ENCODE measurements around the gene VRK3. TPM values are rescaled to one million over a fixed set of nuclear protein-coding genes. Genes with fewer than 3 reads are reported as not detected.

VRK3 gene
- total RNA-seq, 1 experiment from 2014 or later: 46.3 TPM

DNA sequence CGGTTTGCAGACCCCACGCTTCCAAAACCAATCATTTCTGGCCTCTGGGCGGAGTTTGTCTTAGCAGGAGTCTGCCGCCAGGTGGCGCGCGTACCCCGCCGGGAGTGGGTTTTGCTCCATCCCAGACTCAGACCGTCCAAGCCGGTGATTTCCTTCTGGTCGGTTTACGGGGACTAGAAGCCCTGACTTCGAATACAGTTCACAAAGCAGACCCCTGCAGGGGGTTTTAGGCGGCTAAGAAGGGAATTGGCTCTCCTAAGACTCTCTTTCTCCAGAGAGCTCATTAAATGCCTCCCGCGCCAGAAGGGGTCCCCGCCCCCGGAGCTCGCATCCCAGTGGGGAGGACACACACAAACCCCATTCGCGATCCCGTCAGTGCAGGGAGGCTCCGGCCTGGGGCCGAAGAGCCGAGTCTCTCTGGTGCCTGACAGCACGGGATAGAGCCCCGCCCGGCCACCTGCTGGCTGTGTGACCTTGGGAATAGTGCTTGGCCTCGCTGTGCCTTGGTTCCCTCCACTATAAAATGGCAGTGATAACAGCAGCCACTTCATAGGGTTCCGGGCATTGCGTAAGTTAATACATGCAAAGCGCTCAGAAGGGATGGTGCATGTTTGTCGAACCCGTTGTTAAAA is 87.3 kb downstream of the VRK3 start:
- Histone ChIP-seq H3K27me3 (replicated peaks; ENCODE audit: control insufficient read depth, insufficient read depth, low read length) (no peaks in the 10 kb centered on the region), H3K4me1 (peaks cover 3% of the 10 kb centered on the region; the same call in 1 of the 2 replicates), H3K9me3 (no peaks in the 10 kb centered on the region), H3K4me3 (ENCODE audit: low read depth, low read length) (no peak overlapping the region), H3K36me3 (ENCODE audit: control insufficient read depth, insufficient read depth, low read length) (no peaks in the 10 kb centered on the region)
- peaks cover 14% of the 10 kb centered on the region for H3K36me3 Mint-ChIP-seq (ENCODE audit: insufficient read depth, unreplicated experiment)
- peaks cover 9% of the 10 kb centered on the region for H3K4me1 Mint-ChIP-seq (ENCODE audit: low read depth, unreplicated experiment)
- no peaks in the 10 kb centered on the region for H3K9me3 Mint-ChIP-seq (ENCODE audit: unreplicated experiment)
- H3K27ac Mint-ChIP-seq (ENCODE audit: unreplicated experiment): no peak overlapping the region
- TF ChIP-seq, protein P1, sequence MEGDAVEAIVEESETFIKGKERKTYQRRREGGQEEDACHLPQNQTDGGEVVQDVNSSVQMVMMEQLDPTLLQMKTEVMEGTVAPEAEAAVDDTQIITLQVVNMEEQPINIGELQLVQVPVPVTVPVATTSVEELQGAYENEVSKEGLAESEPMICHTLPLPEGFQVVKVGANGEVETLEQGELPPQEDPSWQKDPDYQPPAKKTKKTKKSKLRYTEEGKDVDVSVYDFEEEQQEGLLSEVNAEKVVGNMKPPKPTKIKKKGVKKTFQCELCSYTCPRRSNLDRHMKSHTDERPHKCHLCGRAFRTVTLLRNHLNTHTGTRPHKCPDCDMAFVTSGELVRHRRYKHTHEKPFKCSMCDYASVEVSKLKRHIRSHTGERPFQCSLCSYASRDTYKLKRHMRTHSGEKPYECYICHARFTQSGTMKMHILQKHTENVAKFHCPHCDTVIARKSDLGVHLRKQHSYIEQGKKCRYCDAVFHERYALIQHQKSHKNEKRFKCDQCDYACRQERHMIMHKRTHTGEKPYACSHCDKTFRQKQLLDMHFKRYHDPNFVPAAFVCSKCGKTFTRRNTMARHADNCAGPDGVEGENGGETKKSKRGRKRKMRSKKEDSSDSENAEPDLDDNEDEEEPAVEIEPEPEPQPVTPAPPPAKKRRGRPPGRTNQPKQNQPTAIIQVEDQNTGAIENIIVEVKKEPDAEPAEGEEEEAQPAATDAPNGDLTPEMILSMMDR (IDR thresholded peaks at IDR 0.05; ENCODE audit: insufficient read depth in 1 of 2, low read depth in 1 of 2, low read length in 1 of 2, severe bottlenecking in 1 of 2, unreplicated experiment in 1 of 2): peak; percentile 97 to 98
- no peaks in the 10 kb centered on the region for H3K27me3 Mint-ChIP-seq (ENCODE audit: insufficient read depth, unreplicated experiment)
- DNase-seq: peak; percentile 74 to 89
- BruUV-seq (replicated peaks): no TSS peak
- CTCF ChIA-PET: interaction anchor here (1.0 kb wide), 1 partner anchor 25 kb away, joined by 4 read pairs; no protein-coding TSS in a partner anchor
- intact Hi-C loops (cut with micrococcal nuclease; ENCODE audit: unreplicated experiment): loop anchor here (1.0 kb wide), 1 partner anchor 45 kb away; no protein-coding TSS in a partner anchor
- H3K4me3 Mint-ChIP-seq (ENCODE audit: unreplicated experiment): peak overlapping the region; percentile 34
- POLR2A ChIA-PET: no interaction called here

DNA sequence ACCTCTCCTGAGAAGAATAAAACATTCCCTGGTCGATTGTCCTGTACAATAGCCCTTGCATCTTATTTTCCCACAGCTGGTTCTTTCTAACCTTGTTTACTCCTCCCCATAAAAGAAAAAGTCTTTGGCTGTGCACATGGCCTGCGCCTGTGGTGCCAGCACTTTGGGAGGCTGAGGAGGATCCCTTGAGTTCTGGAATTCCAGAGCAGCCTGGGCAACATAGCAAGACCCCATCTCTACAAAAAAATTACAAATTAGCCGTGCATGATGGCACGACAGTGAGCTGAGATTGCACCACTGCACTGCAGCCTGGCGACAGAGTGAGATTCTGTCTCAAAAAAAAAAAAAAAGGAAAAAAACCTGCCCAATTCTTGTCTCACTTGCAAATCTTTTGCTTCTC is 88.6 kb downstream of the VRK3 start:
- Histone ChIP-seq H3K9me3 (no peaks in the 10 kb centered on the region), H3K4me1 (no peaks in the 10 kb centered on the region; the same call in 1 of the 2 replicates), H3K36me3 (ENCODE audit: control insufficient read depth, insufficient read depth, low read length) (no peaks in the 10 kb centered on the region), H3K27me3 (replicated peaks; ENCODE audit: control insufficient read depth, insufficient read depth, low read length) (no peaks in the 10 kb centered on the region), H3K4me3 (ENCODE audit: low read depth, low read length) (no peak overlapping the region)
- no peaks in the 10 kb centered on the region for H3K27me3 Mint-ChIP-seq (ENCODE audit: insufficient read depth, unreplicated experiment)
- H3K4me3 Mint-ChIP-seq (ENCODE audit: unreplicated experiment): no peak overlapping the region
- TF ChIP-seq, protein P1 (IDR thresholded peaks at IDR 0.05; ENCODE audit: insufficient read depth in 1 of 2, low read depth in 1 of 2, low read length in 1 of 2, severe bottlenecking in 1 of 2, unreplicated experiment in 1 of 2): no peak
- ChIA-PET POLR2A (no interaction called here), CTCF (no interaction called here)
- no peak for DNase-seq
- intact Hi-C loops (cut with micrococcal nuclease; ENCODE audit: unreplicated experiment): no loop called here
- no peak overlapping the region for H3K27ac Mint-ChIP-seq (ENCODE audit: unreplicated experiment)
- no peaks in the 10 kb centered on the region for H3K9me3 Mint-ChIP-seq (ENCODE audit: unreplicated experiment)
- BruUV-seq (replicated peaks): no TSS peak
- H3K36me3 Mint-ChIP-seq (ENCODE audit: insufficient read depth, unreplicated experiment): peaks cover 22% of the 10 kb centered on the region
- peaks cover 9% of the 10 kb centered on the region for H3K4me1 Mint-ChIP-seq (ENCODE audit: low read depth, unreplicated experiment)

- H3K4me1 Mint-ChIP-seq (ENCODE audit: low read depth, unreplicated experiment): peaks cover 17% of the 10 kb centered on the region
- POLR2A ChIA-PET: no interaction called here
- Histone ChIP-seq H3K4me3 (ENCODE audit: low read depth, low read length) (no peak overlapping the region), H3K36me3 (ENCODE audit: control insufficient read depth, insufficient read depth, low read length) (no peaks in the 10 kb centered on the region), H3K27me3 (replicated peaks; ENCODE audit: control insufficient read depth, insufficient read depth, low read length) (no peaks in the 10 kb centered on the region), H3K4me1 (no peaks in the 10 kb centered on the region), H3K9me3 (no peaks in the 10 kb centered on the region)
- no peaks in the 10 kb centered on the region for H3K27me3 Mint-ChIP-seq (ENCODE audit: insufficient read depth, unreplicated experiment)
- DNase-seq: no peak
- no peaks in the 10 kb centered on the region for H3K9me3 Mint-ChIP-seq (ENCODE audit: unreplicated experiment)
- peaks cover 45% of the 10 kb centered on the region for H3K36me3 Mint-ChIP-seq (ENCODE audit: insufficient read depth, unreplicated experiment)
- intact Hi-C loops (cut with micrococcal nuclease; ENCODE audit: unreplicated experiment): no loop called here
- BruUV-seq (replicated peaks): no TSS peak
- no peak overlapping the region for H3K27ac Mint-ChIP-seq (ENCODE audit: unreplicated experiment)
- no peak overlapping the region for H3K4me3 Mint-ChIP-seq (ENCODE audit: unreplicated experiment)
- CTCF ChIA-PET: no interaction called here
- TF ChIP-seq, protein P1 (IDR thresholded peaks at IDR 0.05; ENCODE audit: insufficient read depth in 1 of 2, low read depth in 1 of 2, low read length in 1 of 2, severe bottlenecking in 1 of 2, unreplicated experiment in 1 of 2): no peak
Observed at GRCh38 chr19:49933643-49934042, 91.5 kb downstream of the VRK3 start.

Measured in Caco-2 (cell line).